GM12878 (cell line): Measurements from ENCODE around the gene KIR3DL2. TPM values are rescaled to one million over a fixed set of nuclear protein-coding genes. Genes with fewer than 3 reads are reported as not detected.
"Not testable (repeated sequence)": the region's sequence is repeated elsewhere in the genome, so short reads cannot be mapped to it uniquely, and the experiment has no call there.

Experiments
- ATAC-seq: fragments of 200-7000 bp; cut with Tn5 transposase; 3 replicates; pipeline ENCODE4 v1.9.1; 2020; ENCODE audit warnings: mild to moderate bottlenecking, moderate library complexity
- BruUV-seq: library from RNA; stranded (reverse); fragments of 400-500 nt; replicated peaks from 2 replicates; lab custom pipeline; 2021; lab: Mats Ljungman, UMichigan
- CTCF ChIA-PET: fragments of 300-600 bp; sonication (Branson Sonifier 250); formaldehyde crosslinking; extraction: SDS; loops from one replicate; lab custom pipeline; 2021; ENCODE audit warnings: inconsistent platforms; lab: Yijun Ruan, JAX
- POLR2A ChIA-PET: fragments of 350-600 bp; formaldehyde crosslinking; extraction: SDS; loops from one replicate; lab custom pipeline; 2021; ENCODE audit warnings: inconsistent platforms; lab: Charles Lee
- RAD21 ChIA-PET: fragments of 300-600 bp; sonication (Branson Sonifier 250); formaldehyde crosslinking; loops from one replicate; lab custom pipeline; 2023; ENCODE audit warnings: antibody characterized with exemption; ENCODE audit not compliant: unreplicated experiment; lab: Charles Lee
- SMC1A ChIA-PET: fragments of 300-600 bp; sonication (Branson Sonifier 250); formaldehyde crosslinking; loops from one replicate; lab custom pipeline; 2023; ENCODE audit not compliant: unreplicated experiment, uncharacterized antibody; lab: Charles Lee
- DNase-seq: peaks from one replicate; pipeline ENCODE4 v3.0.0-alpha.2; 2011; ENCODE audit warnings: low read depth, low spot score
- FAIRE-seq: peaks from 3 replicates; lab custom pipeline; 2011; peaks lifted over from hg19 to GRCh38; lab: Jason Lieb, UNC
- H2AFZ ChIP-seq: 2 replicates; pipeline ENCODE4 v1.6.0; 2011; ENCODE audit warnings: low read depth, low read length, control low read depth; ENCODE audit not compliant: control insufficient read depth
- H3K27ac ChIP-seq: 2 replicates; pipeline ENCODE4 v1.5.1; 2011; ENCODE audit warnings: control low read depth; ENCODE audit not compliant: control insufficient read depth, insufficient read depth
- H3K27me3 ChIP-seq, 2 experiments: replicated peaks in 1 of 2; 2 replicates each; pipeline versions ENCODE4 v1.6.0 to v1.6.1; 2011; ENCODE audit warnings: low read length in 1 of 2; ENCODE audit not compliant: control insufficient read depth in 2 of 2, insufficient read depth in 2 of 2
- H3K36me3 ChIP-seq, 2 experiments: 2 replicates each; pipeline ENCODE4 v1.5.1; 2011; ENCODE audit warnings: low read length in 1 of 2; ENCODE audit not compliant: control insufficient read depth in 2 of 2, insufficient read depth in 2 of 2
- H3K4me1 ChIP-seq: 2 replicates; pipeline ENCODE4 v1.6.1; 2011; ENCODE audit warnings: mild to moderate bottlenecking, low read length, moderate library complexity, mixed read lengths; ENCODE audit not compliant: control insufficient read depth, insufficient read depth
- H3K4me2 ChIP-seq: 2 replicates; pipeline ENCODE4 v1.6.0; 2011; ENCODE audit warnings: control low read depth; ENCODE audit not compliant: control insufficient read depth, insufficient read depth
- H3K4me3 ChIP-seq: fragments of 200-600 bp; sonication (generic); 2 replicates; pipeline ENCODE4 v1.5.1; 2016
- H3K79me2 ChIP-seq: 2 replicates; pipeline ENCODE4 v1.6.0; 2011; ENCODE audit warnings: low read length; ENCODE audit not compliant: control insufficient read depth, insufficient read depth
- H3K9ac ChIP-seq: 2 replicates; pipeline ENCODE4 v1.8.0; 2011; ENCODE audit warnings: low read length, control low read depth, mixed read lengths; ENCODE audit not compliant: control insufficient read depth, insufficient read depth
- H3K9me3 ChIP-seq: replicated peaks from 3 replicates; pipeline ENCODE4 v1.5.1; 2011; ENCODE audit warnings: mild to moderate bottlenecking, low read length; ENCODE audit not compliant: control insufficient read depth, insufficient read depth
- H4K20me1 ChIP-seq: 2 replicates; pipeline ENCODE4 v1.6.0; 2011; ENCODE audit not compliant: control insufficient read depth, insufficient read depth
- CBX3 ChIP-seq: fragments of 200-600 bp; sonication (generic); IDR thresholded peaks from 2 replicates; pipeline ENCODE4 v1.6.1; 2016; ENCODE audit warnings: low read depth, borderline replicate concordance
- RAD51 ChIP-seq: fragments of 450-650 bp; IDR thresholded peaks from 2 replicates; pipeline ENCODE4 v1.6.1; 2016; ENCODE audit warnings: moderate library complexity, mild to moderate bottlenecking, inconsistent platforms
- SREBF2 ChIP-seq: IDR thresholded peaks from 2 replicates; pipeline ENCODE4 v1.6.1; 2012; ENCODE audit warnings: mild to moderate bottlenecking, low read length
- WGBS: methylation state at CpG from one replicate; pipeline ENCODE4 v1.1.6; 2016; ENCODE audit warnings: low lambda C conversion rate; ENCODE audit not compliant: insufficient replicate concordance, insufficient coverage; ENCODE audit errors: missing lambda C conversion rate; 5-methylcytosine and 5-hydroxymethylcytosine counted together
- in situ Hi-C: fragments of 300-500 bp; cut with MboI; formaldehyde crosslinking; loops from 9 replicates; pipeline ENCODE4 v1.14.3; 2018; ENCODE audit warnings: mixed read lengths
- intact Hi-C: fragments of 100-400 bp; cut with micrococcal nuclease; formaldehyde crosslinking; loops from one replicate; pipeline ENCODE4 v1.14.2; 2022; ENCODE audit not compliant: unreplicated experiment
- polyA plus RNA-seq, 11 experiments: library from polyadenylated mRNA; depleted of rRNA in 4 of 11; unstranded in 6 of 11; stranded (reverse) in 5 of 11; fragments of >200 nt; fragmentation: Nextera tagmentation in 4 of 11; fragmentation: Illumina TruSeq in 1 of 11; extraction: Ambion mirVana in 4 of 11; extraction: Trizol in 1 of 11; gene quantifications; 1 replicate in 1 of 11; 2 replicates in 10 of 11; pipeline versions ENCODE4 v1.2.1 to v1.2.3, GENCODE V29; 2011 to 2016; ENCODE audit warnings: inconsistent platforms in 2 of 11, missing spikeins in 2 of 11, low read depth in 1 of 11
- total RNA-seq, 4 experiments: library from RNA; depleted of rRNA in 3 of 4; stranded (reverse); fragments of >200 nt in 3 of 4; fragmentation: Illumina TruSeq in 1 of 4; extraction: Trizol in 1 of 4; gene quantifications; 2 replicates each; pipeline versions ENCODE4 v1.2.1 to v1.2.3, GENCODE V29; 2013 to 2021

Gene KIR3DL2
- total and polyA plus RNA-seq, 10 of the 15 experiments (the other 5 are each of a cell fraction or from before 2014, with no cell fraction given) = 0.39 TPM; not detected in 9

GRCh38 chr19:54851353-54851752 lies 1.1 kb downstream of the KIR3DL2 start (continued):
- TF ChIP-seq RAD51 (no peak), CBX3 (no peak), SREBF2 (no peak)
- TF ChIP-seq, all 136 proteins: peak for 0

GRCh38 chr19:54855241-54855640 lies 5.0 kb downstream of the KIR3DL2 start:
- H3K79me2 ChIP-seq, BruUV-seq, in situ Hi-C loops, DNase-seq, FAIRE-seq, CTCF ChIA-PET, H3K27ac ChIP-seq, RAD21 ChIA-PET, SMC1A ChIA-PET, H3K9ac ChIP-seq, H3K4me2 ChIP-seq, H3K4me3 ChIP-seq, H2AFZ ChIP-seq, POLR2A ChIA-PET, H3K9me3 ChIP-seq, H3K36me3 ChIP-seq, H3K4me1 ChIP-seq, H4K20me1 ChIP-seq, H3K27me3 ChIP-seq, ATAC-seq, intact Hi-C loops: not testable (repeated sequence)
- WGBS = 42% methylated on average over 1 of the region's 1 CpG

GRCh38 chr19:54858476-54858875 lies 8.2 kb downstream of the KIR3DL2 start:
- H3K9me3 ChIP-seq, intact Hi-C loops, SMC1A ChIA-PET, H3K4me1 ChIP-seq, DNase-seq, H3K27ac ChIP-seq, POLR2A ChIA-PET, H3K36me3 ChIP-seq, H4K20me1 ChIP-seq, FAIRE-seq, H3K27me3 ChIP-seq, ATAC-seq, H3K4me3 ChIP-seq, H3K79me2 ChIP-seq, H2AFZ ChIP-seq, H3K4me2 ChIP-seq, H3K9ac ChIP-seq, BruUV-seq, in situ Hi-C loops, RAD21 ChIA-PET, CTCF ChIA-PET: not testable (repeated sequence)
- WGBS = 24% methylated on average over 3 of the region's 3 CpGs

- H3K9me3 ChIP-seq, H4K20me1 ChIP-seq, POLR2A ChIA-PET, H3K27ac ChIP-seq, H3K79me2 ChIP-seq, H3K27me3 ChIP-seq, SMC1A ChIA-PET, H3K36me3 ChIP-seq, H3K4me1 ChIP-seq, BruUV-seq, RAD21 ChIA-PET, H3K9ac ChIP-seq, DNase-seq, H3K4me3 ChIP-seq, FAIRE-seq, H3K4me2 ChIP-seq, in situ Hi-C loops, CTCF ChIA-PET, H2AFZ ChIP-seq, ATAC-seq, intact Hi-C loops: not testable (repeated sequence)
- WGBS = 28% methylated on average over 7 of the region's 7 CpGs
Observed at GRCh38 chr19:54859421-54859820, 9.2 kb downstream of the KIR3DL2 start.
